Central memory CD8-positive, alpha-beta T cell (primary cell): ENCODE data around the gene TAL1.
"Not testable (repeated sequence)": the region's sequence is repeated elsewhere in the genome, so short reads cannot be mapped to it uniquely, and the experiment has no call there.

Source experiments
- ATAC-seq: fragments of 150-1000 bp; cut with Tn5 transposase; replicated peaks from 2 replicates; pipeline ENCODE4 v1.10.0; 2022; ENCODE audit warnings: mild to moderate bottlenecking, moderate FRiP score, moderate number of reproducible peaks; ENCODE audit not compliant: poor library complexity, severe bottlenecking; ENCODE audit errors: extremely low read depth
- DNase-seq, 2 donors: peaks; one replicate each; pipeline ENCODE4 v3.0.0; 2021; ENCODE audit warnings: low spot score in 2 of 2
- H3K27ac Mint-ChIP-seq: one replicate; pipeline ENCODE4 v1.8.0; 2022; ENCODE audit warnings: low read depth, mild to moderate bottlenecking, moderate library complexity, mixed read lengths
- H3K27me3 Mint-ChIP-seq: one replicate; pipeline ENCODE4 v1.8.0; 2022; ENCODE audit warnings: mixed read lengths
- H3K36me3 Mint-ChIP-seq: one replicate; pipeline ENCODE4 v1.8.0; 2022; ENCODE audit warnings: mild to moderate bottlenecking, moderate library complexity, mixed read lengths; ENCODE audit not compliant: insufficient read depth
- H3K4me1 Mint-ChIP-seq: one replicate; pipeline ENCODE4 v1.8.0; 2022; ENCODE audit warnings: mixed read lengths
- H3K4me3 Mint-ChIP-seq: one replicate; pipeline ENCODE4 v1.8.0; 2022; ENCODE audit warnings: mild to moderate bottlenecking, moderate library complexity, mixed read lengths
- H3K9me3 Mint-ChIP-seq: one replicate; pipeline ENCODE4 v1.8.0; 2022; ENCODE audit warnings: mixed read lengths

TAL1 gene

GRCh38 chr1:47203504-47203903, 28.5 kb downstream of the TAL1 start:
- H3K4me3 Mint-ChIP-seq, H3K27ac Mint-ChIP-seq, H3K9me3 Mint-ChIP-seq, H3K36me3 Mint-ChIP-seq, ATAC-seq, H3K4me1 Mint-ChIP-seq, DNase-seq: not testable (repeated sequence)
- H3K27me3 Mint-ChIP-seq = peaks cover 61% of the 10 kb centered on the region

GRCh38 chr1:47201179-47201578, 30.8 kb downstream of the TAL1 start:
- ATAC-seq (no peak), DNase-seq (no peak)
- Mint-ChIP-seq H3K4me3 (no peak overlapping the region), H3K4me1 (no peaks in the 10 kb centered on the region), H3K27ac (no peak overlapping the region), H3K36me3 (no peaks in the 10 kb centered on the region), H3K27me3 (peaks cover 66% of the 10 kb centered on the region), H3K9me3 (no peaks in the 10 kb centered on the region)

GRCh38 chr1:47198214-47198613, 33.8 kb downstream of the TAL1 start:
- H3K9me3 Mint-ChIP-seq = no peaks in the 10 kb centered on the region
- H3K36me3 Mint-ChIP-seq = peaks cover 1% of the 10 kb centered on the region
- H3K27me3 Mint-ChIP-seq = peaks cover 39% of the 10 kb centered on the region
- H3K27ac Mint-ChIP-seq = no peak overlapping the region
- H3K4me1 Mint-ChIP-seq = peaks cover under 1% of the 10 kb centered on the region
- H3K4me3 Mint-ChIP-seq = no peak overlapping the region
- DNase-seq = no peak
- ATAC-seq = no peak

GRCh38 chr1:47196622-47197021, 35.4 kb downstream of the TAL1 start:
- Mint-ChIP-seq H3K4me3 (no peak overlapping the region), H3K9me3 (no peaks in the 10 kb centered on the region), H3K27ac (no peak overlapping the region), H3K36me3 (peaks cover 1% of the 10 kb centered on the region), H3K4me1 (peaks cover 7% of the 10 kb centered on the region), H3K27me3 (peaks cover 47% of the 10 kb centered on the region)
- no peak for DNase-seq
- ATAC-seq = no peak

- not testable (repeated sequence) for ATAC-seq, H3K27ac Mint-ChIP-seq, H3K36me3 Mint-ChIP-seq, H3K9me3 Mint-ChIP-seq, H3K4me1 Mint-ChIP-seq, DNase-seq, H3K4me3 Mint-ChIP-seq
- H3K27me3 Mint-ChIP-seq = peaks cover 48% of the 10 kb centered on the region
These were observed 36.0 kb downstream of the TAL1 start for GRCh38 chr1:47195981-47196380.

- Mint-ChIP-seq H3K27me3 (peaks cover 35% of the 10 kb centered on the region), H3K27ac (no peak overlapping the region), H3K4me3 (no peak overlapping the region), H3K36me3 (peaks cover 3% of the 10 kb centered on the region), H3K4me1 (peaks cover 7% of the 10 kb centered on the region), H3K9me3 (no peaks in the 10 kb centered on the region)
- no peak for ATAC-seq
- DNase-seq = no peak
These were observed 37.7 kb downstream of the TAL1 start for GRCh38 chr1:47194311-47194710.

- not testable (repeated sequence) for DNase-seq, ATAC-seq, H3K36me3 Mint-ChIP-seq, H3K4me3 Mint-ChIP-seq, H3K9me3 Mint-ChIP-seq, H3K4me1 Mint-ChIP-seq, H3K27ac Mint-ChIP-seq
- H3K27me3 Mint-ChIP-seq = peaks cover 26% of the 10 kb centered on the region
These were observed 38.5 kb downstream of the TAL1 start for GRCh38 chr1:47193496-47193895.

GRCh38 chr1:47192458-47193384, 39.3 kb downstream of the TAL1 start:
- Mint-ChIP-seq H3K9me3 (no peaks in the 10 kb centered on the region), H3K27ac (no peak overlapping the region), H3K4me1 (peaks cover 7% of the 10 kb centered on the region), H3K27me3 (peaks cover 19% of the 10 kb centered on the region), H3K36me3 (peaks cover 3% of the 10 kb centered on the region), H3K4me3 (no peak overlapping the region)
- ATAC-seq (peak; percentile 32), DNase-seq (peak; percentile 38 to 56)

- Mint-ChIP-seq H3K4me3 (no peak overlapping the region), H3K27me3 (peaks cover 15% of the 10 kb centered on the region), H3K36me3 (peaks cover 3% of the 10 kb centered on the region), H3K4me1 (peaks cover 7% of the 10 kb centered on the region), H3K27ac (no peak overlapping the region), H3K9me3 (no peaks in the 10 kb centered on the region)
- DNase-seq (no peak), ATAC-seq (no peak)
These were observed 40.0 kb downstream of the TAL1 start for GRCh38 chr1:47191940-47192457.

- ATAC-seq (no peak), DNase-seq (no peak)
- Mint-ChIP-seq H3K36me3 (peaks cover 3% of the 10 kb centered on the region), H3K4me3 (no peak overlapping the region), H3K4me1 (peaks cover 7% of the 10 kb centered on the region), H3K27ac (no peak overlapping the region), H3K9me3 (no peaks in the 10 kb centered on the region), H3K27me3 (peaks cover 15% of the 10 kb centered on the region)
These were observed 41.2 kb downstream of the TAL1 start for GRCh38 chr1:47190857-47191256.

- peaks cover 3% of the 10 kb centered on the region for H3K36me3 Mint-ChIP-seq
- H3K27ac Mint-ChIP-seq = no peak overlapping the region
- ATAC-seq (no peak), DNase-seq (peak in 1 of 2 donors; percentile 6)
- H3K4me1 Mint-ChIP-seq = peaks cover 7% of the 10 kb centered on the region
- no peaks in the 10 kb centered on the region for H3K9me3 Mint-ChIP-seq
- H3K27me3 Mint-ChIP-seq = peaks cover 15% of the 10 kb centered on the region
- H3K4me3 Mint-ChIP-seq = no peak overlapping the region
These were observed 41.5 kb downstream of the TAL1 start for GRCh38 chr1:47190509-47190855.

- ATAC-seq = no peak
- DNase-seq = peak in 1 of 2 donors; percentile 12
- Mint-ChIP-seq H3K36me3 (peaks cover 2% of the 10 kb centered on the region), H3K4me1 (peaks cover 7% of the 10 kb centered on the region), H3K4me3 (no peak within 1 kb of the TSS), H3K9me3 (no peaks in the 10 kb centered on the region), H3K27me3 (peaks cover 15% of the 10 kb centered on the region), H3K27ac (no peak within 1 kb of the TSS)
These were observed 42.0 kb downstream of the TAL1 start, which contains the start of gene PDZK1IP1 for GRCh38 chr1:47189844-47190508. Gene PDZK1IP1 (minus strand): TSS chr1:47190036. CDS start chr1:47189932, 104 bp downstream.
